Measurements from ENCODE around the gene PXMP2. TPM values are rescaled to one million over a fixed set of nuclear protein-coding genes. Genes with fewer than 3 reads are reported as not detected.
"Not testable (repeated sequence)": the region's sequence is repeated elsewhere in the genome, so short reads cannot be mapped to it uniquely, and the experiment has no call there.

The PXMP2 gene
- polyA plus RNA-seq, 3 donors = 50.6 to 53.1 (median 52.7) TPM

- DNase-seq (ENCODE audit: low read depth in 3 of 3, low spot score in 2 of 3) = no peak
These were observed 59.2 kb downstream of the PXMP2 start for GRCh38 chr12:132746613-132747012.

- DNase-seq (ENCODE audit: low read depth in 3 of 3, low spot score in 2 of 3) = no peak
These were observed 60.0 kb downstream of the PXMP2 start for GRCh38 chr12:132747395-132747794.

- no peak for DNase-seq (ENCODE audit: low read depth in 3 of 3, low spot score in 2 of 3)
These were observed 60.5 kb downstream of the PXMP2 start for GRCh38 chr12:132747896-132748295.

GRCh38 chr12:132748319-132748718 lies 60.9 kb downstream of the PXMP2 start:
- no peak for DNase-seq (ENCODE audit: low read depth in 3 of 3, low spot score in 2 of 3)

GRCh38 chr12:132753670-132754069 lies 66.3 kb downstream of the PXMP2 start:
- not testable (repeated sequence) for DNase-seq (ENCODE audit: low read depth in 3 of 3, low spot score in 2 of 3)

GRCh38 chr12:132754160-132754932 lies 67.0 kb downstream of the PXMP2 start:
- no peak for DNase-seq (ENCODE audit: low read depth in 3 of 3, low spot score in 2 of 3)

Other genes with a start within 250 kb of the PXMP2 start
- 10 to 100 TPM; 34.2 to 42.5 (median 37.4) TPM for gene FBRSL1, start 197.4 kb upstream of the PXMP2 start, polyA plus RNA-seq (ENCODE audit: insufficient read length in 3 of 3)
- gene LRCOL1, start 77.0 kb upstream of the PXMP2 start, polyA plus RNA-seq (ENCODE audit: insufficient read length in 3 of 3) = 1 to 10 TPM; 1.4 to 2.2 (median 1.9) TPM
- 1 to 10 TPM in 2 of 3 donors, under 1 TPM in 1; 0.86 to 1.3 (median 1.1) TPM for gene P2RX2, start 68.8 kb upstream of the PXMP2 start, polyA plus RNA-seq (ENCODE audit: insufficient read length in 3 of 3)
- 10 to 100 TPM; 44.5 to 45.7 (median 44.5) TPM for gene POLE, start 245 bp upstream of the PXMP2 start, polyA plus RNA-seq (ENCODE audit: insufficient read length in 3 of 3)
- 10 to 100 TPM; 17.0 to 20.5 (median 20.1) TPM for gene PGAM5, start 23.3 kb downstream of the PXMP2 start, polyA plus RNA-seq (ENCODE audit: insufficient read length in 3 of 3)
- gene ANKLE2, start 74.2 kb downstream of the PXMP2 start, polyA plus RNA-seq (ENCODE audit: insufficient read length in 3 of 3) = 10 to 100 TPM; 57.8 to 66.7 (median 58.5) TPM
- 10 to 100 TPM; 18.5 to 23.6 (median 21.7) TPM for gene GOLGA3, start 141.3 kb downstream of the PXMP2 start, polyA plus RNA-seq (ENCODE audit: insufficient read length in 3 of 3)
- 10 to 100 TPM; 18.5 to 20.5 (median 18.6) TPM for gene CHFR, start 200.0 kb downstream of the PXMP2 start, polyA plus RNA-seq (ENCODE audit: insufficient read length in 3 of 3)